GM08714 (cell line): ENCODE measurements around the gene PATJ.
A peak's percentile ranks its signal among the peaks of the same experiment; 100 is the strongest.

Experiments
- H3K4me3 ChIP-seq: fragments of 200-500 bp; sonication (Bioruptor generic); 2 replicates; pipeline ENCODE4 v1.5.1; 2014; ENCODE audit warnings: mild to moderate bottlenecking, low read length, inconsistent platforms
- ZNF274 ChIP-seq: IDR thresholded peaks from 2 replicates; pipeline ENCODE4 v1.6.1; 2012; ENCODE audit warnings: mild to moderate bottlenecking, low read depth, low read length

PATJ gene

DNA sequence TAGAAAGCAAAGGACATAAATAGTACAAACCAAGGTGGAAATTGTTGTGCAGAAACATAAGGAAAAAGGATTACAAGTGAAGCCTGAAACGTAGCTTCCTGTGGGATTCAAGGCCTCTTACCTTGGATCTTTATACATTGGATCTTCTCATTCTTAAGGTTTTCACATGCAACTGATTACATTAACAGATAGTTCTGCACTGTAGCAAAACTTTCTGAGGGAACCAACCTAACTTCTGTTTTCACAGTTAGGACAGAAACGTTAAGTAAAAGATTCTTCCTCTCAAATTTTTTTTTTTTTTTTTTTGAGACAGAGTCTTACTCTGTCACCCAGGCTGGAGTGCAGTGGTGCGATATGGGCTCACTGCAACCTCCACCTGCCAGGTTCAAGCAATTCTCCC, 9.6 kb upstream of the PATJ start:
- H3K4me3 ChIP-seq, result no peak overlapping the region
- TF ChIP-seq ZNF274, result no peak

DNA sequence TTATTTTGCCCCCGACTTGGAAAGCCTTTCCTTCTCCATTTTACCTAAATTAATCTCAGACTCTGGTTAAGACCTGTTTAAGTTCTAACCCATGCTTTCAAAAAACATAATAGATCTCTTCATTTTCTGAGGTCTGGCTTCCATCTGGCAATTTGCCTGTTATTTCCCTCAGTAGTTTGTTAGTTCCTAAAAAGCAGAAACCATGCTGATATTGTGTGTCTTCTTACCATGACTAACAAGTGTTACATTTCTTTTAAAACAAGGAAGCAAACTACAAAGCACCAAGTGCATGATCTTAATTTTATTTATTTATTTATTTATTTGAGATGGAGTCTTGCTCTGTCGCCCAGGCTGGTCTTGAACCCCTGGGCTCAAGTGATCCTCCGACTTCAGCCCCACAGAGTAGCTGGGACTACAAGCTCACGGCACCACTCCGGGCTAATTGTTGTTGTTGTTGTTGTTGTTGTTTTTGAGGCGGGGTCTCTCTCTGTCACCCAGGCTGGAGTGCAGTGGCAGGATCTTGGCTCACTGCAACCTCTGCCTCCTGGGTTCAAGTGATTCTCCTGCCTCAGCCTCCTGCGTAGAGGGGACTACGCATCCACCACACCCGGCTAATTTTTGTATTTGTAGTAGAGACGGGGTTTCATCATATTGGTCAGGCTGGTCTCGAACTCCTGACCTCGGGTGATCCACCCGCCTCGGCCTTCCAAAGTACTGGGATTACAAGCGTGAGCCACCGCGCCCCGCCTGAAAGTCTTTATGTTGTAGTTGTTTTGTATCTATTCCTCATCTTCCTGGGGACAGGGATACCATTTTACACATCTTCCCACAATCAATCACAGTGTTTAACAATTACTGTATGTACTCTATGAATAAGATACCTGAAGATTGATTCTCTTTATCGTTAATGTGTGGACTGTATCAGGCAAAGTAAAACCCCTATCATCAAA, 1.3 kb upstream of the PATJ start:
- H3K4me3 ChIP-seq, result no peak overlapping the region; the same call in 1 of the 2 replicates
- TF ChIP-seq ZNF274, result no peak

DNA sequence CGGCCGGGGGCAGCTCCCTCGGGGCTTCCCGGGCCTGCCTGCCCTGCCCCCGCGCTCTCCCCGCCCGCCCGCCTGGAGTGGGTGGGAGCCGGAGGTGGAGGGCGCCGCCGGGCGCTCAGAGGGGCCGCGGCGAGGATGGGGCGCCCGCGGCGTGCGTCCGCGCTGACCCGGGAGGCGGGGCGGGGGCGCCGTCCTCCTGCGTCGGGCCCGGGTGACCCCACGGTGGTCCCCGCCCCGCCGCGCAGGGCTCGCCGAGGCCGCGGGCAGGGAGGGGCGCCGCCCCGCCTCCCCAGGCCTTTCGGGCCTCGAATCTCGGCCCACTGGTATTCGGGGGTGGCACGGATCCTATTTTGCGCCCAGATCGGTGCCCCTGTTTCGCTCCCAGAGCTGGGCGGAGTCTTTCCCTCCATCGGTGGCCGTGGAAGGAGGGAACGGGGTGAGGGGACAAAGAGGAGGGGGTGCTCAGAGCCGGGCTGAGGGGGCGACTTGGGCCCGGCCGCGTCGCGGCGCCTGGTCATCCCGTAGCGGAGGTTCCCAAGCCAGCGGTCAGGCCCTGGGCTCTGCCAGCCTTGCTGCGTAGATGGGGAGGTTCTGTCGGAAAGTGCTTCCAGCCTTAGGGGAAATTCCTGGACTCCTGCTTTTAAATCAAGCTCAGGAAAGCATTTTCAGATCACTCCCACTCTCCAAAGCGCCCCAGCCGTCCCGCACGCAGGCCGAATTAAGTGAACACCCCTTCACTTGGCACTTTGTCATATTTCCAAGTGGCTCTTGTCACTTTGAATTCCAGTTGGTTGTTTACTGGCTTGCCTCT, 545 bp downstream of the PATJ start:
- TF ChIP-seq ZNF274, result no peak
- peak overlapping the region; percentile 79 for H3K4me3 ChIP-seq

DNA sequence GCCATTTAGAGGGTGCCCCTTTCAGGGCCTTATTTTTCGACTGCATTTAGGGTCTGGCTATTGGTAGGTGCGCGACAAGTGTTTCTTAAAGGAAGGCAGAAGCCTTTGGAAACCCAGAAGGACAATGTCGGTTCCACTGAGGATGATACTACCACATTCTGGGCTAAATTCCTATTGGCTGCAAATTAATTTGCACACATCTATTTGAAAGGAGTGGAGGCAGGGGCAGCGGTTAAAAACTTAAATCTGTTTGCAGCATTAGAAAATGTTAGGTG, 1.1 kb downstream of the PATJ start:
- peak overlapping the region; percentile 79; the same call in 1 of the 2 replicates for H3K4me3 ChIP-seq
- no peak for TF ChIP-seq ZNF274

DNA sequence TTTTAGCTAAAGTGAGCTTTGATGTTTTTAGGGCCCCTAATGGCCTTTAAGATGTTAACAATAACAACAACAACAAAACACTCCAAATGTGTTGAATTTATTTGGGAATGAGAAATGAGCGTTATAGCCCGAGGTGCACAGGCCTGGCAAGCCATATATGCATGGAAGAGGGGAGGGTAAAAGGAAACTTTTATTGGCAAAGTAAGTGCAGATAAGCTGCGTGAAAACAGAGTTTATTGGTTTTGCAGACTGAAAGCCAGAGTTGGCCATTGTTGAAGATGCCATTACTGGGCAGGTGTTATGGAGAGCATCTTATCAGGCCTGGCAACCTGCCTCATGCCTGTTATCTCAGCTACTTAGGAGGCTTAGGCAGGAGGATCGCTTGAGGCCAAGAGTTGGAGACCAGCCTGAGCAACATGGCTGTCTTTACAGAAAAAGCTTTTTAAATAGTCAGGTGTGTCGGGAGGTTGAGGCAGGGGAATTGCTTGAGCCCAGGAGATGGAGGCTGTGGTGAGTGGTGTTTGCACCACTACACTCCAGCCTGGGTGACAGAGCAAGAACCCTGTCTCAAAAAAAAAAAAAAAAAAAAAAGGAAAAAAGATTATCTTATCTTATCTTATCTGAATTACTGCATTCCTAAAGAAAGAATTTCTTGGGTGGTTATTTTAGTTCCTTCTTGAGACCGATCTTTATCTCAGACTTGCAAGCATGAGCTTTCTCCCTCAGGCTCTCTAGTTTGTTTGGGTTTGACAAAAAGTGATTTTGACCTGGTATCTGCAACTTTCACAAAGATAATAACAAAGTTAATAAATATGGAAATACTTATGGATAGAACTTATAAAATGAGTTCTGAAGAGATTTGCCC, 1.7 kb downstream of the PATJ start:
- no peak overlapping the region for H3K4me3 ChIP-seq

DNA sequence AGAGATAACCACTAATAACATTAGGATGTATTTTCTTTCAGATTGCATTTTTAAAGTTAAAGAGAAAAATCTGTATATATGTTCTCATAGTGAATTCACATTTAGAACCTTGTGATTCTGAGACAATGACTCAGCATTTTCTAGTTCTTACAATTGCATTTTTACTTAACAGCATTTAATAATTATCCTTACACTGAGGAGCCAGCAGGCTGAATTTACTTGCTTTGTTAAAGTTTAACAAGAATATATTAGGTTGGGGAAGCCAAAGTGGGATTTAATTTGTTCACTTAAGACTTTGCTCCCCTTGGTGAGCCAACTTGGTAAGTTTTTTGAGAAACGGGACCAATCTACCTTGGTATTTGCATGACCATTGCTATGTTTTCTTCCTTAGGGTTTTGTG, 4.5 kb downstream of the PATJ start:
- no peak overlapping the region for H3K4me3 ChIP-seq
- TF ChIP-seq ZNF274, result no peak

More for the DNA sequence above, 1.7 kb downstream of the PATJ start:
- TF ChIP-seq ZNF274, result no peak

DNA sequence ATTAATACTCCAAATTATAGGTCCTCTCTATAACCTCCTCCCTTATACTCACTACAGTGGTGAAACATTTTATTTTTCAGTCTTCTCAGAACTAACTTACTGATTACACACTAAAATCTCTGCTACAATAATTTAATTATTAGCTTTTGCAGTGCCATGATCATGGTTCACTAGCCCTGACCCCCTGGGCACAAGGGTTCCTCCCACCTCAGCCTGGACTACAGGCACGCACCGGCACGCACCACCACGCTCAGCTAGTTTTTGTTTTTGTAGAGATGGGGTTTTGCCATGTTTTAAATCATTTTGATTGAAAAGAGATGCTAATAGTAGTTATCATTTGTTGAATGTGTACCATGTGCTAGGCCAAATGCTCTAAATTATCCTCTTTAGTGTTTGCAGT, 6.3 kb downstream of the PATJ start:
- TF ChIP-seq ZNF274, result no peak
- no peak overlapping the region for H3K4me3 ChIP-seq

DNA sequence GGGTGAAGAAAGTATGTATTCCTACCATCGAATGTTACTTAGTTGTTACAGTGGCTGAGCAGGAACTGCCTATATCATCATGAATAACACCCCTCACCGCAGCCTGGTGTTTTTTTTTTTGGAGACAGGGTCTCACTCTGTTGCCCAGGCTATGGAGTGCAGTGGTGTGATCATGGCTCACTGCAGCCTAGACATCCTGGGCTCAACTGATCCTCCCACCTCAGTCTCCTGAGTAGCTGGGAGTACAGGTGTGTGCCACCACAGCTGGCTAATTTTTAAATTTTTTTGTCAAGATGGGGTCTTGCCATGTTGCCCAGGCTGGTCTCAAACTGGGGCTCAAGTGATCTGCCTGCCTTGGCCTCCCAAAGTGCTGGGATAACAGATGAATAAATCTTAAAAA, 7.3 kb downstream of the PATJ start:
- TF ChIP-seq ZNF274, result no peak
- H3K4me3 ChIP-seq, result no peak overlapping the region

DNA sequence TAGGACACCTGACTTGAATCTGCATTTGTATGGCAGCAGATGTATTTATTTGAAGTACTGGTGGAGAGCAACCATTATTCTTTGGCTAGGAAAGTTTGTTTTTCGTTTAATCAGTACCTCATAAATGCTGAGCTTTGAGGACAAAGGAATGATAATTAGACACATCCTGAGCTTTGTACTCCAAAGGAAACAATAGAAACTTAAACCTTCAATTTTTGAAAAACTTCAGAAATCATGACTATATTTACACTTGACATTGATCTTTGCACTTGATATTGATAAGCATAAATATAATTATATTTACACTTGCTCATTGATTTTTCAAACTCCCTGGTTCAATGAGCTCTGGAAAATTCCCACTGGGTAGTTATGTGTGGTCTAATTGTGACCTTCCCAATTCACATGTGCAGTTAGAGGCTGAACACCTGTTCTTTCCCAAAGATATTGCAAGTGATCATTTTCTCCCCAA, 10.7 kb downstream of the PATJ start:
- TF ChIP-seq ZNF274, result no peak
- H3K4me3 ChIP-seq, result no peak overlapping the region

DNA sequence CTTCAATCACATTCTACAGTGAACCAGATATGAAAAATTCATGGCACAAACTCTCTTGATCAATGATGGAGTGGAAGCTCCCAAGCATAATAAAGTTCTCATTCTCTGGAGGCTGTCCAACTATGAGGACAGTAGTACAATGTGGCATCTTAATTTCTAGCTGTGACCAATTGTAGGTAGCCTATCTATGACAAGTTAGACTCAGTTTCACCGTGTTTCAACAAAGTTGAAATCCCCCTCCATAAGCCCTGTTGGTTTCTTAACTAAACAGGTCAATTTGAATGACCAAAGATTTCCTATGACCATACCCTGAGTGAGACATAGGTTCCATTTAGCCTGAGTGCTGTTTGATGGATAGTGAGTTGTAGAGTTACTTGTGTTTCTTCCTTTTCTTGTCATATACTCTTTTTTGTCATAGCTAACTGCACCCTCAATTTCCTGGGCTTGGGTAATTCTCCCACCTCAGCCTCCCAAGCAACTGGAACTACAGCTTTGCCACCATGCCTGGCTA, 11.8 kb downstream of the PATJ start:
- TF ChIP-seq ZNF274, result no peak
- H3K4me3 ChIP-seq, result no peak overlapping the region

DNA sequence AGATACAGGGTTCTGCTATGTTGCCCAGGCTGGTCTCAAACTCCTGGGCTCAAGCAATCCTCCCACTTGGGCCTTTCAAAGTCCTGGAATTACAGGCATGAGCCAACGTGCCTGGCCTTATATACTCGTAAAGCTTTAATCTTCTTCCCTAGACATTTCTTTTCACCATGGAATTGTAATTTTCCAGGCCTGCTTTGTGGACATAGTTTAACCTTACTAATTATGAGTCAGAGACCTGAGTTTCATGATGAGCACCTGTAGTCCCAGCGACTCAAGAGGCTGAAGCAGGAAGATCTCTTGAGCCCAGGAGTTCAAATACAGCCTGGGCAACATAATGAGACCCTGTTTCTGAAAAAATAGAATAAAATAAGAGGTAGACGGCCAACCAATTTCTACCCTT, 12.3 kb downstream of the PATJ start:
- TF ChIP-seq ZNF274, result no peak
- H3K4me3 ChIP-seq, result no peak overlapping the region

DNA sequence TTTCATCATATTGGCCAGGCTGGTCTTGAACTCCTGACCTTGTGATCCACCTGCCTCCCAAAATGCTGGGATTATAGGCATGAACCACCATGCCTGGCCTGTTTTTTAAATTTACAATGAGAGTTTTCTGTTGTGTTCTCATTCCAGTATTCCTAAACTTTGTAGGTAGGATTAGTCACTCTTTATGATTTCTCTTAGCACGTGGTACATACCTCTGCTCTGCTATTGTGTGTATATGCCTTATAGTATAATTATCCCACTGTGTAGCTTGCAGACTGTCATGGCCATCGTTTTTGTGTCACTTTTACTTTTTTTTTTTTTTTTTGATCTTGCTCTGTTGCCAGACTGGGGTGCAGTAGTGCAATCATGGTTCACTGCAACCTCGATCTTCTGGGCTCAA, 14.5 kb downstream of the PATJ start:
- TF ChIP-seq ZNF274, result no peak
- no peak overlapping the region for H3K4me3 ChIP-seq

DNA sequence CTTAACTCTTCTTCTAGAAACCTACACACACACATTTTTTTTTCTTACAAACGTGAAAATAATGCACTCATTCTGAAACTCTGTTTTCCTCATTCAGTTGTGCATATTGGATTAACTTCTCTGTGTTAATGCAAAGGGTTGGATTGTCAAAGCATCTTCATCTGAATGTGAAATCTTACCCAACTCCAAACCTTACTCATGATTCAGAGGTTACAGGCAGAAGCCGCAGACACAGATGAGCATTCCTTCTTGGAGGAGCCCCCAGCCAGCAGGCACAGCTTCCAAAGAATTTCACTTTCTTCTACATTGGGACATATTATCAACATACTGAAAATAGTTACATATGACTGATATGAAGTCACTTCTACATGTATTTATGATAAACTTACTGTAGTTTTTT, 15.7 kb downstream of the PATJ start:
- no peak overlapping the region for H3K4me3 ChIP-seq
- no peak for TF ChIP-seq ZNF274

DNA sequence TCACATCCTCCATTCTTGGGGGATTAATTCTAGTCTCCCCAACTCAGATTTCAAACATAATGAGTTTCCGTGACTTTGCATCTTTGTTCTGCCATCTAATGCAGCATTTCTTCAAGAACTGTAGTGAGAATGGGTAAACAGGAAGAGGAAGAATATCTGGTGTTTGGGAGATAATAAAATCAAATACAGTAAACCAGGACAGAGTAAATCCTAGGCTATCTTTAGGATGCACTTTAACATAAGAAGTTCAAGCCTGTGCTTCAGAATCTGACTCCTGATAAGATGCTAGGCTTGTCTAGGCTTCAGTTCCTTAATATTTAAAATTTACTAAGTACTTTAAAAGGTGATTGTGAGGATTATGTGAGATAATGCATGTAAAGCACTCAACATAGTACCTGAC, 27.9 kb downstream of the PATJ start:
- no peak overlapping the region for H3K4me3 ChIP-seq
- TF ChIP-seq ZNF274, result no peak

DNA sequence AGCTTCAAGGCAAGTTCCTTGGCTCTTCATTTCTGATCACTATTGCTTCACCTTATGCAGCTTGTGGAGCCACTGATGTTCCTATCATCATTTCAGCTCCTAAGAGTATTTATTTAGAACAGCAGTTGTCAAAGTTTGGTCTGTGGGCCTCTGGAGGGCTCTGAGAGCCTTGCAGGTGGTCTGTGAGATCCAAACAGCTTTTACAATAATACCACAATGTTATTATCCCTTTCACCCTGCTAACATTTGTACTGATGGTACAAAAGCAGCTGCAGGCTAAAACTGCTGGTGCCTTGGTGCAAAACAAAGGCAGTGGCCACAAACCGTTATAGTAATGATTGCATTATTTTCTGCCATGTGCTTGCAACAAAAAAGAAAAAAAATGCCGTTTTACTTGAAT, 33.8 kb downstream of the PATJ start:
- H3K4me3 ChIP-seq, result no peak overlapping the region
- TF ChIP-seq ZNF274, result no peak
